Activated gamma-delta T cell (primary cell): ENCODE measurements around the gene TENM4.

Experiments
- DNase-seq: peaks from one replicate; lab custom pipeline; 2025; lab: John Stamatoyannopoulos, UW

Gene TENM4

DNA sequence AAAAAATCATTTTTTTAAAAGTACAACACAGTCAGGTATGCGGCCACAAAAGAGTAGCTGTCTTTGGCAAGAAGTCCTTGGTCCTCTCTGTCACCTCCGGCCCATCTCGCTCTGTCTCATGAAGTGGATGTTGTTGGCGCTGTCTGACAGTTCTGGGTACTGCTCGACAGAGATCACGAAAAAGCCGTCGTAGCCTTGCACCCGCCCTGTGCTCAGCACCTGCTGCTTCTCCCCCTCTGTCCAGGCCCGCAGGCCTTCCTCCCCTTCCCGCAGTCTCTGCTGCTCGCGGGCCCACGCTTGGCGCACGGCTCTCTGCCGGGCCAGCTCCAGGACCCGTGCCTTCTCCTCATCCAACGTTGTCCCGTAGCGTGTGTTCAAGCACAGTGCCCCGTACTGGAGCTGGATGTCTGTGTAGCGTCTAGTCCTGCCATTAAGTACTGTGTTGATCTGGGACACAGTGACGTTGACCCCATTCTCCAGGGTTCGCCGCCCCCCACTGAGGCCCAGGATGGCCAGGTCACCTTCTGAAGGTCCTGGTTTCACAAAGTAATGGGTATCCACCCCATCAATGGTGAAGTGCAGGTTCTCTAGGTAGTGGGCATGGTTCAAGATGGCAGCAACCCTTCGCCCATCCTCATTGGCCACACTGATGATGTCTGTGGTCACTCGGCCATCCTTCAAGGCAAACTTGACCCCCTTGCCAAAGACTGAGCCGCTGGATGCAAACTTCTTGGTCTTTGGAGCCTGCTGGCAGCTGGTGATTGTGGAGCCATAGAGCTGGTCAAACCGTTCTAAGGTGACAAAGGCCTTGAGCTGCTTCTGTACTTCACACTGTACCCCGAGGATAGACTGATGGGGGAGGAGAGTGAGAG is 782.6 kb downstream of the TENM4 start:
- DNase-seq: no peak

DNA sequence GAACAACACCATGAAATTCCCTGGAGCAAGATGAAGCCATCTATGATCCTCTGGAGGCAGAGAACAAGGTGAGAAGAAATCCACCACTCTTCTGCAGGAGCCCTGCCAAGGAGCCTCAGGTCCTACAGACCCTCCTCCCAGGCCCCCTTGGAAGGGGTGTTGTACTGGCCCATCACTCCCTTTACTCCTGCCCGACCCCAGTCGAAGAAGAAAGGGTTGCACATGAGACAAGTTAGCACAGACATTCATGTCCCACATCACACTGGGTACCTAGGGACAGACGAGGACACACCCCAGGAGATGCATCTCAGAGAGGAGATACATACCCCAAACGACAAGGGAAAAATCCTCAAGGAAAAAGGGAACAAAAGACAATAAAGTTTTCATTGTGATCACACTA is 783.4 kb downstream of the TENM4 start:
- no peak for DNase-seq

DNA sequence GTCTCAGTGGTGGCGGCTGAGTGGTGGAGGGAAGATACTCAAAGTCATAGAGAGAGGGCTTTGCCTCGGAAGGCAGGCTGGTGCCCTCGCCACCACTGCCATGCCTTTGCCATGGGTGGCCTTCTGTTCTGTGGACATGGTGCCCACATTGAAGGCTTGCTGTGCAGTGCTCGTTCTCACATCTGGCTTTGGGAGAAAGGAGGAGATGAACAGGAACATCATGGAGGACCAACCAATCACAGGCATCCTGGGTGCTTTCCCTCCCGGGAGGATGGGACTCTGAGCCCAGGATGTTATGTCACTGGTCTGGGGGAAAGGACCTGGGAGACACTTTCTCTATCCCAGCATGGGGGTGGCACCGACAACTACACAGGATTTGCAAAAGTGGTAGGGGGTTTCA is 783.8 kb downstream of the TENM4 start:
- DNase-seq: no peak

DNA sequence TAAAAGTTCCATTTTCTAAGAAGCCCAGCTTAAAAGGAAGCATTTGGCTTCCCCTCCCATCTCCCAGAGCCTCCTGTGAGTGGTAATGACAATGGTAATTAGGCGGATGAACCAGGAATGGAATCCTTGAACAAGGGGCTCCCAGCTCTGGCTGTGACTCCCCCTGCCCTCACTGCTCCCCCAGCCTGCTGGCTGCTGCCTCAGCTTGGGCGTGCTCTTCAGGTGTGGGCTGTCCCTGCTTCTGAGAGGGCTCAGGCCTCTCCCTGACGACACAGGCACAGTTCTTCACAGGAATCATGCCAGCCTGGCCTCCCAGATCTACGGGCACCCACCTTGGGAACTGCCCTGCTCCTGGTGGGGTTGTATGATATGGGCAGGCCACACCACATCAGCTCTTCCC is 784.5 kb downstream of the TENM4 start:
- DNase-seq: no peak

DNA sequence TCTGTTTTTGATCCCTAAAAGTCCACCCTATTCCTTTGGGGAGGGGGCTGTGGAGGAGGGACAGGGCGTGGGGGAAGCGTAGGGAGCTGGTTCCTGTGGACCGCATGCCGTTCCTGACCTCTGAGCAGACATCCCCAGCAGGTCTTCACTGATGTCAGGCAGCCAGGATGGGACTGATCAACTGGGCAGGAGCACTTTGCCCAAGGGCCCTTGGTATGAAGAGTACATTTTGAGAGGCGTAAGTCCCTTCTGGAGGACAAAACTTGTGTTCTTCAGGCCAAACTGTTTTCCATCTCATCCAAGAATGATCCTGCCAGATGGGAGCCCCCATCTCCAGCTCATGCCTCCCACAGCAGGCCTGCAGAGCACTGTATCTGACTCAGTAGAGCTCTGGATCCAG is 785.3 kb downstream of the TENM4 start:
- no peak for DNase-seq

DNA sequence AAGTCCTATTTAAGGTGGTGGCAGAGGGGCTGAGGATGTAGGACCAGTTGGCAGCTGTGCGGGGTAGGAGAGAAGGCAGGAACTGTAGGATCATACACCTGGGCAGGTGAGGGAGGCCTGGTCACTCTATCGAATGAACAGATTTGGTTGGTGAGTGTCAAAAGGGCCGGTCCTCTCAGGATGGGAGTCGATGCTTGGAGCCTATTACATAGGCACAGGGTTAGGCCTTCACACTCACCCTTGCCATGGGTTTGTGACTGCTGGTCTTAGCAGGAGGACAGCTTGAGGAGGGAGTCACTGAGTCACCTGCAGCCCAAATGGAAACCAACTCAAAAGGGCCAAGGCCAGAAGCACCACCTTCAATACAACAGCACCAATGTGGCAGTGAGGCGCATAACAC is 786.0 kb downstream of the TENM4 start:
- no peak for DNase-seq

- DNase-seq: no peak
Measured at GRCh38 chr11:78654071-78654470, 786.8 kb downstream of the TENM4 start.

DNA sequence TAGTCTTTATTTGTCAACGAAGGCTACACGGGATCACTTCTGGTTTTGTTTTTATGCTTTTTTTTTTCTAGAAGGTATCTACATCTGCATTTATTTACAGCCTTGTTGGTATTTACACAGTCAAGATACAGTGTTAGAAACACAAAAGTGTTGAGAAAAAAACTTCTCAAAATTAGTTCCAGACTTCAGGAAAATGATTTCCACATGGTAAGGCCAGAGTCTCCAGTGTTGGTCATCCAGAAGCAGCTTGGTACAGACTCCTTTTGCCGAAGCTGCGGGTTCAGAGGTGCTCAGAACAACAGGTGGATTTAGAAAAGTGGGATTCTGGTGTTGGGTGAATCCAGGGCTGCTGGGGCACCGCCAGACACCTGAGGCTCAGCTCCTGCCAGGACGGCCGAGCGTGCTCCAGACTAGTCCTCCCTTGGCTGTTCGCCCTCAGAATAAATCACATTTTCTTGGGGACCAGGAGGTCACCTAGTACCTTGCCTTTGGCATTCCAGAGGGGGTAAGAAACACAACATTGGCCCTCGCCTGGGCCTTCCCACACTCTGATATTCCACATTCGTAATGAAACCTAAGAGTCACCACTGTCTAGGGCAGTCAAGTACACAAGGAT is 787.4 kb downstream of the TENM4 start:
- DNase-seq: no peak

DNA sequence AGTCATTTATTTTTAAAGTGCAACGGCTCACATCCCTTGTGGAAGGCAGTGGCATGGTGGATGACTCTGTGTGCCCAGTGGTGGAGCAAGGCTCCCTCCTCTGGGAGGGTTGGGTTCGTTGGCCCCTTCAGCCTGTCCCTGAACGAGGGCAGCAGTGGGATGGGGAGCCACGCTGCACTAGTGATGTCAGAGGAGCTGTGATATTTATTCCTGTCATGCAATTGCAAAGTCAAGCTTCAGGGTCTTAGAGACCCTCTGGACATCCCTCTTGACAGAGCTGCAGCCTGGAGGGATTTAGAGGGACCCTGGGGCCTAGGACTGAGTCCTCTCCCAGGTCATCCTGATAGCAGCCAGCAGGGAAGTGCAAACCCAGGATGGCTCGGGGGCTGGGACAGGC is 788.0 kb downstream of the TENM4 start:
- no peak for DNase-seq

DNA sequence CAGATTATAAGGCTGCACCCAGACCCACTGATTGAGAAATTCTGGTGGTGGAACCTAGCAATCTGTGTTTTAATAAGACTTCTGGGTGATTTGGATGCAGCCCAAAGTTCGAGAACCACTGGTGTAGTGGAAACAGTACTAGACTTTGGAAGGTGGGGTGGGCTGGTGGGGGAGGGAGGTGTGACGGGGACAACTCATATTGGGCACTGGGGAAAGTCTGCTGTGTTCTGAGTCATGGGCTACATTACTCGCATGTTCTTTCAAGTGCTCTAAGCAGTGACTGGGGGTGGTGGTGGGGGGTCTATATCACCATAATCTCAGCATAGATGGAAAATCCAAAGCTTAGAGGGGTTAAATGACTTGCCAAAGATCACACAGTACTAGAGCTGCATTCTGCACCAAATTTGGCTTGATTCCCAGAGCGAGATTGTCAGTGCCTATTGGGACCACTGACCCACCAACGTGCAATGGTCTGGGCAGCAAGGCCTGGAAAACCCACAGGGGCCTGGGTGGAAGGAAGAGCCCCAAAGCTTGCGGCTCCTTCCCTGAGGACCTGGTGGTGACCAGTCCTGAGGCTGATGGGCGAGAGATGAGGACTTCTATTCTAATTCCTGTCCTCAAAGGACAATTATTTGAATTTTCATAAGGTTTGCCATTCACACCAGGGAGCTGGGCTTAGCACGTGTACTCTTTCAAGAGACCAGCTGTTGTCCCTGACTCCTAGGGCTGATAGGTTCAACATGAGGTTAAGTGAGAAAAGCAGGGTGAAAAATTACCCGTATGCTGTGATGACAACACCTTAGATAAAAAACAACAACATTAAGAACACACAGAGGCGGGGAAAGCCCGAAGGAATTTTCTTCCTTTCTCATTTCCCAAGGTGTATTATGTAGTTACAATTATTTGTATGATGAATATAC is 788.6 kb downstream of the TENM4 start:
- no peak for DNase-seq

DNA sequence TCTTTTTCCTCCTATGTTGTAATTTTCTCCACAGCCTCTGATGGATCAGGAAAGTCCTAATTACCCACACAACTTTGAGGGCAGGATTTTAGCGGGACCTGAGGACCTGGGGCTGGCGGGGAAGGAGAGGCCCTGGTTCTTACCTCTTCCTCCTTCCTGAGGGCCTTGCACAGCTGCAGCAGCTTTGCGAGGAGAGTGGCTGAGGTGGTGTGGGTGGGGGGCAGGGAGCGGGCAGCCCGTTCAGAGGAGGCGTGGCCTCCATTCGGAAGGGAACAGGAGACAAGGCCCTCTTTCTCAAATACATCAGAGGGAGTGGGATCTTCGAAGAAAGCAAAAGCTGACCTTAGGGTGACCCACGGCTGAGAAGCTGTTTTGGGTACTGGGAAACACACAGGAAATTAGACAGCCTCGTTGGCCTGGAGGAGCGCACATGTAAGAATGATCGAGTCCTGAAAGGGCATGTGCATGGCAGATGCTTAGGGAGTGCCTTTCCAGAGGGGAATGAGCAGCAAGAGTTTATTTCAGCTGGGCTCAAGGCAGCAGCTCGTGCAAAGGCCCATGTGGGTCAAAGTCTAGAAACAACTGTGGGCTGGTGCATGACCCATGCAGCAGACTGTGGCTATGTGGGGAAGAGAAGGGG is 789.6 kb downstream of the TENM4 start:
- DNase-seq: no peak

DNA sequence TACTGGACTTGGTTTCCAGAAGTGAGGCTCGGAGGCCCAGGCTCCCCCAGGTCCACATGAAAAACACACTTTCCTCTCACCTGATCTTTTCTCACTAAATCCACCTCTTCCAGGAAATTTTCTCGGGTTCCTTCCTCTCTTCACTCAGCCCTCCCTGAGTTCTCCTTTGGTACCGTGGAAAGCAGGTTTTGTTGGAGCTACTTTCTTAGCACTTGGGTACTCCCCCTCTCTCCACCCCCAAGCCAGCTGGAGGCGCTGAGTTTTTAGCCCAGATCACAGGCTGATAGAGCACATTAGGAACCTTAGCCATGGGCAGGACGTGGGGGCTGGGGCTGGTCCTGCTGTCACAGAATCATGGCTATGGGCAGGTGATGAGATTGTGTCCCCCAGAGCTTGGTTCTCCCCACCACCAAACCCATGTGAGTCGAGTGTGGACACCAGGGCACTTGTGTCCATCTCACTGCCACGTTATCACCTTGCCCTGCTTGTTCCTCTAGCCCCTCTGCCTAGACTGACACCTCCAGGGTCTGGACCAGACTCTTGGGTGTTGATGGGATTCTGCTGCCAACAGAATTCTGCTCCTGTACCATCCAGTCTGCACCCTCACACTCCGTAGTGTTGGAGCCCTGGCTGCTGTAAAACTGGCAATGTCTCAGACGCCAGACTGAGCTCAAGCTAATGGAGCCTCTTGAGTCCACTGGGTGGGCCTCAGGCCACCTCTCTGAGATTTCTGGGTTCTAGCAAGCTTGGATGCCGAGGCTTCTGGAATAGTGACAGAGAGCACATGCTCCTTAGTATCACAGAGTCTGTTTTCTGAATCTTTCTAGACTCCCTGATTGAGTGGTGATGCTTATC is 791.2 kb downstream of the TENM4 start:
- no peak for DNase-seq

DNA sequence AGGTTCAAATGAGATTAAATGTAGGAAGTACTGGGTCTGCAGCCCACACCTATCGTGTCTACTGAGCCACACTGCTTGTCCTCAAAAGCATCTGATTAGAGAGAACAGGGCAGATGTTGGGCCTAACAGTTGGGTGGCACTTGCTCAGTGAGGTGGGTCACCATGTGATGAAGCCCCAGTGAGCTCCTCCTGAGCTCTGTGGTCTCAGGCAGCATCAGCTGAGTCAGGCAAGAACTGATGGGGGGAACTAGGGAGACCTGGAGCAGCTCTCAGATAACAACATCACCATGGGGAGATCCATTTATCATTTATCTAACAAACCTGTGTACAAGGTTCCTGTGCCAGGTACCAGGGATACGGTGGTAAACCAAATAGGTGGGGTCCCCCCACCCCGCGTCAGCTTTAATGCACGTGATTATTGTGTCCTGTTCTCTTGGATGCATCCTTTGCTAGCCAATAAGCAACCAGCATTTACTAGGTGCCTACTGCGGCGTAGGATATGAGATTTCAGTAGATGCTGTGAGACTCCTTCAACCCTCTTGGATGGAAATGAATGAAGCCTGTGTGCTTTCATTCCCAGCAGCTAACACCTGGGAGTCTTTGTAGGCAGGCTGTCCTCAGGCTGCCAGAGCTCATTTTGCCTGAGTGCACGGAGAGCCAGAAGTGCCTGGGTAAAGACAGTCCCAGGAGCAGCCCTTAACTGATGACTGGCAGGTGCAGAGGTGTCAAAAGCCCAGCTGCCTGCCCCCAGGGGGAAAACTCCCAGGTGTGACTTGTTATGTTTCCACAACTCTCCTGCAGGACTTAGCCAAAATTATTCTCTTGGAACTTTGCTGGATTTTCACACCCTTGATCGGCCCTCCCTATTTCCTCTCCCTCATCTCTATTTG is 792.6 kb downstream of the TENM4 start:
- no peak for DNase-seq

GRCh38 chr11:78647266-78647915 is 793.4 kb downstream of the TENM4 start:
- no peak for DNase-seq

DNA sequence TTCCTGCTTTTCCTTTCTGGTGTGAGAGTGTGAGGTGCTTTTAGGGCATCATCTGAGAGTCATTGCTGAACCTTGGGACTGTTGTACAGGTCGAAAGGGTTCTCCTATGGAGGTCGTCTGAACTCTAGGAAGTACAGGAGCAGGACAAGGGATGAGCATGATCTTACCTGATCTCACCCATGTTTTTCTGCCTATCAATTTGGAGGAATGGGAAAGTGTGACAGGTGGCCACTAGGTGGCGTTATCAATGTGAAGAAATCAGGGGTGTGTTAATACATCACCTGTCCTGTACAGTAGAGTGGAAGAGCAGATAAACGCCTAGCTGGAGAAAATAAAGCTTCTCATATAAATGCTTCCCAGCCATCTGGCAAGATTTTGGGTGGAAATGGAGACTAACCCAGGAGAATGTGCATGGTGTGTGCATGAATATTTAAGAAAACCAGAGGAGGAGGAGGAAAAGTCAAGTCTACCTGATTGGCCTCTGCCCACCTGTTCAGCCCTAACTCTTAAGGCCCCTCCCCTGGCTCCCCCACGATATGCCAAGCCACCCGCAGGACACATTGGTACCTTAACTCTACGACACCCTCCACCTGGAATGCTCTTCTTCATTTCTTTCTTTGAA is 794.2 kb downstream of the TENM4 start:
- no peak for DNase-seq

DNA sequence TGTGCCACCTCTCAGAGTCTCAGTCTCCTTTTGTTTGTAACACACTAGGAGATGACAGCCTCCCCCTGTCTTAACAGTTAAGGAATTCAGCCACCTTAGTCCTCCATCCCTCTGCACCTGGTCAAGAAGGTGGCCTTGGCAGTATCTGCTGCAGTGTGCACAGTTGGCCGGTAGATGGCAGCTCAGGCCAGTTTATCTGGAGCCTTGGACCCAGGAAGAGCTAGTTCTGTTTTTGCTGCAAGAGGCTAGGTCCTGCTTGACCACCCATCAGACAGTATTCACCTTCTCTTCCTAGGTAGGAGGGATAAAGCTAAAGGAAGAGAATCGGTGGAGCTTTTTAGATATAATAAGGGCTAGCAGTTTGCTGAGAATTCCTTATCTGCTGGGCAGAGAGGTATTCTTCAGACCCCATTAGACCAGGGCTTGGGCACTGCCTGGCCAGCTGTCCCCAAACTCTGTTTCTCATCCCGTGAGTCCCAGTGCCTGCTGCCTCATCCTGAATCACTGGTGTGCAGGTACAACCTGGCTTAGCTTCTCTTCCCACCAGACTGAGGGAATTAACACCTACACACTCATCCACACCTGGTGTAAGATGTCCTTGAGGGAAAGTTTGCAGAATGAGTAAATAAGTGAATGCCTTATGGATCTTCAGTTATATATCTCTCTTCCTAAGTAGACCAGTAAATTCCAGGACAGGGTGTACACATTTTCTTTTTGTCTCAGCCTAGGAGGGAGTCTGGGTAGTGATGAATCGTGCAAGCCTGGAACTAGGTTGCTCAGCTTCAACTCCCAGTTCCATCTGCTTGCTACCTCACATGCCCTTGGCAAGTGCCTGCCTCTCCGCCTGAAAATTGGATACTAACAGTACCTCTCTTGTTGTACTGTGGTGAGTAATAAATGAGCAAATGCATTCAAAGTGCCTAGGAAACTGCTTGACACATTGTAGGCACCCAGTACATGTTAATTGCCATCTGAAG is 795.3 kb downstream of the TENM4 start:
- no peak for DNase-seq

DNA sequence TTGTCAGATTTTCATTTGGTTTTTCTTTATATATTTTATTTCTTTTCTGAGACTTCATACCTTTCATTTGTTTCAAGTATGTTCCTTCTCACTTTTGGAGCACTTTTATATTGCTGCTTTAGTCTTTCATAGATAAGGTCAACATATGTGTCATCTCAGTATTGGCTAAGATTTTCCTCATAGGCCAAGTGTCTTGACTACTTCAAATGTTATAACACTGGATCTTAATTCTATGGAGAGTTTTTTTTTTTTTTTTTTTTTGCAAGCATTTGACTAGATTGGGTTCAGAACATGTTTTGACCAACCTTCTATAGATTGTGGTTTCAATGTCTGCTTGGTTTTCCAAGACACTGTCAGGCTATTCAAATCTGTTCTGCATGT is 797.2 kb downstream of the TENM4 start:
- DNase-seq: no peak
